ENCODE measurements around the gene CDH11.

CDH11 gene

DNA sequence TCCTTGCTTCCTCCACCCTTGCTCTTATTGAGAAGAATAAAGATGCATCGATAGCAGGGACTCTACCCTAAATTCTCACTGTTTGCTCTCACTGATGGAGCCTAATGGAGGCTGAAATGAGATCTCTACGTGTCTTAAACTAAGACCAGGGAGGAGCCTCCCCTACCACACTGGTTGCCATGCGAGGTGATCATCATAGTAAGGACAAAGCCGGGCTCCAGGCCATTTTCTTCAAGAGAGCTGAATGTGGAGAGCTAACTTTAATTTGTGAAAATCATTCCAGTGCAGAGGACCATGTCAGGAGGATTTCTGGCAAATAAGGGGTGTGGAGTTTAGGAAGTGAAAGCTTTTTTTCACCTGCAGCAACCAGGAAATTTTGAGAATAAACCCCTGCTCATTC is 5.6 kb downstream of the CDH11 start:
- DNase-seq = no peak

DNA sequence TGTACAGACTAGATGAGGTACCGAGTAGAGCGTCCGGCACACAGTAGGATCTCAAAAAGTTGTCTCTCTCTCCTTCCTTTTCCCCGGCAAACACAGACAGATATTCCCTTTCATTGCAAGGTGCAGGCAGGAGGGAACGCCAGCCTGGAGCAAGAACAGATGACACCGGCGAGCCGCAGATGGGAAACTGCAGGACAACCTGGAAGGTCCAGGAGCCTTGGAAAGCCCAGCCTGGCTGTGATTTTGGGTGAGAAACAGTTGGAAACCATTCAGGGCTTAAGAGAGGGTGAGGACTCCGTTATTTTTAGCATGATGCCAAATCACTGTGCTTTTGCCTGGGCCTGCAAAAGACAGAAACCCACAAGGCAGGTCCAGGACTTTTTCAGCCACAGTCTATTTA is 7.3 kb downstream of the CDH11 start:
- DNase-seq = no peak

DNA sequence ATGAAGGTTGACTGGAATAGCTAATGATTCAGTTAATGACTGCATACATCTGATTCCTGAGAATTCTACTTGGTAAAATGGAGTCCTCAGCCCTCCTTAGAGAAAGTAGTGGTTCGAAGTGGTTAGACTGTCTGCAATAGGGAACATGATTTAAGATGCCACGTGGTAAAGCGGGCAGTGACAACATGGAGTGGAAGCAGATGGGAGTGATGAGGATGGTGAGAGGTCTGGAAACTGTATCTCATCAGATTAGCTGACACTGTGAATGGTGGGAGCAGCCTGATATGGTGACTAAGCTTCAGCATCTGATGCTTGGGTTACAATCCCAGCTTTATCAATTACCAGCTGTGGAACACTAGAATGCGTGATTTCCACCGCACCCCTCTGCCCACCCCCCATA is 8.4 kb downstream of the CDH11 start:
- no peak for DNase-seq

DNA sequence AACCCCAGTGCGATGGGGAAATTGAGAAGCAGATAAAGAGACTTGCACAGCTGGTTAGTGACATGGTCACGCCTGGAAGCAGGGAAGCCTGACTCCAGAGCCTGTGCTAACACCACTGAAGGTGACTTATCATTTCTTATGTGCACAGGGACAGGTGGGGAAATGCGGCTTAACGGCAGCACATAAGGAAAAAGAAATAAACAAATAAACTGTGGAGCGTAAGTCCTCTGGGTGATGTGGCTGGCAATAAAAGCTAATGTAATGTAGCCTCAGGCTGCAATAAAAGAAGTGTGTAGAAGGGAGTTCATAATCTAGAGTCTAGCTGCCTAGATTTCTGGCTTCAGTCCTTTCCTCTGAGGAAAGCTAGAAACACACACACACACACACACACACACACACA is 10.6 kb downstream of the CDH11 start:
- no peak for DNase-seq

DNA sequence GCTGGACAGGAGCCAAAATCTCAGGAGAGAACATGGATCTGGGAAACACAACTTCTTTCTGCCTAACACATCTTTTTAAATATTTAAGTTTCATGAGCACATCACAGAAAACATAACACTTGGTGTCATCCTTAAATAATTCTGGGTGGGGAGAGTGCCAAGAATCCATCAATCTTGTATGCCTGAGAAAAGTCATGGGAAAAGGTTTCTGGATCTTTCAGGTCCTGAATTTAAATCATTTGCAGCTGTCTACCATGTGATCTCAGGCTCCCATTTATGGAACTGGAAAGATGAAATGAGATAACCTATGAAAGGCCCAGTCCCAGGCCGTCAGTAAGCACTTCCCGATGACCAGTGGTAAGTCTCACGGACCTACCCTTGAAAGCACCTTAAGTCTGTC is 15.1 kb downstream of the CDH11 start:
- DNase-seq = no peak

DNA sequence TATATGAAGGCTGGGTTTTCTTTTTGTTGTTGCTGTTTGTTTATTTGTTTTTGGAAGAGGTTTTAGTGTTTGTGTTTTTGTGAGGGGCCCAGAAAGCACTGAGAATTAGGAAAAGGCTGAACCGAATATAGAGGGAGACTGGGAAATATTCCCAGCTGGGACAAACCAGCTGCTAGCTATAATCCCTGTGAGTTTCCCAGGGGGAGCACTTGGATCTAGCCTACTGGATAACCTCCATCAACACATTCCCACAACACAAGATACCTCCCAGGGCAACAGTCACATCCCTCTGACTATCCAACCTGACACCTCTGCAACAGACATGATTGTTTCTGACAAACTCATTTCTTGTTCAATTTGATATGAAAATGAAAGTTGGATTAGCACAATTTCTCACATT is 16.7 kb downstream of the CDH11 start:
- DNase-seq = no peak

DNA sequence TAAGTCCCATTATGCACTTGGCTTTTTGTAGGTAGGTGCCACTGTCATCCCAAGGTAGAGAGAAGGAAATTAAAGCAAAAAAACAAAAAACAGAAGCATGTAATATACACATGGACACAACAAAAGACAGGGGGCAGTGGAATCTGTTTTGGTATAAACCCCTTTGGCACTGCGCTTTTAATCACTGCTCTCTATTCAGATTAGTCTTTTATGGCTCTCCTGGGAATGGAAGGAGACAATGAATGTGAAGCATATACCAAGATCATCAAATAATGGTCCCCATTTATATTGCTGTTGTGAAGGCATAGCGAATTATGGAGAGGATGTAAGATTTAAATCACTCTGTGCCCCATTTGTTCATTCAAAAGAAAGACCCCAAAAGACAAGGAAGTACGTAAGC is 17.4 kb downstream of the CDH11 start:
- DNase-seq = no peak

DNA sequence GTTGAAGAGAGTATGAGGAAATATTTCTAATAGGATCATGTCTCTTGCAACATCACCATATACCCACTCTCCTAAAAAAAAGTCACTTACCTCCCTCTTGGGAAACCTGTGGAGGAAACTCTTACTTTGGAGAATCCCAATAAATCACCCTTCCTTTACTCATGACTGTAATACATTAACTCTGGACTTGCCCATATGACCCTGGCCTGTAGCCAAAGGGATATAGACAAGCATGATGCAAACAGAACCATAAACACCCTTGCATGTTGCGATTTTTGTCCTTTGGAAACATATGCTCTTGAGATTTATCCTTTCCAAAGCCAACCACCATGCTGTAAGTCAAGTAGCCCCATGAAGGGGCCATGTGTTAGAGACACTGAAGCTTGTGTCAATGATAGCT is 19.5 kb downstream of the CDH11 start:
- DNase-seq = no peak

DNA sequence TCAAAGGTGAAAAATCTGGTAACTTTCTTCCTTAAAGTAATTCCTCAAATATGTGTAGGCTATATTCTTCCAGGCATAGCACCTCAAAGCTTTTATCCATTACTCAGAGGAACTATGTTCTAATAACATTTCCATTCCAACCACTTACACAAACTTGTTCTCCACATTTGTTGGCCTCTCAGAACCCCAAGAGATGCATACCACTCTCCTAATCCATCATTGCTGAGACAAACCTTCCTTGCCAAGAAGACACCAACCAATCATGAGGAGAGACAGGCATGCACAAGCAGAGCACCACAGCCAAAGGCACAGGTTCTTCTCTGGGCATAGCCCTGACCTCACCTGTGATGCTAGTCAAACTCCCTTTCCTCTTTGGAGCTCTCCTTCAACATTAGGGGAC is 20.9 kb downstream of the CDH11 start:
- DNase-seq = no peak

DNA sequence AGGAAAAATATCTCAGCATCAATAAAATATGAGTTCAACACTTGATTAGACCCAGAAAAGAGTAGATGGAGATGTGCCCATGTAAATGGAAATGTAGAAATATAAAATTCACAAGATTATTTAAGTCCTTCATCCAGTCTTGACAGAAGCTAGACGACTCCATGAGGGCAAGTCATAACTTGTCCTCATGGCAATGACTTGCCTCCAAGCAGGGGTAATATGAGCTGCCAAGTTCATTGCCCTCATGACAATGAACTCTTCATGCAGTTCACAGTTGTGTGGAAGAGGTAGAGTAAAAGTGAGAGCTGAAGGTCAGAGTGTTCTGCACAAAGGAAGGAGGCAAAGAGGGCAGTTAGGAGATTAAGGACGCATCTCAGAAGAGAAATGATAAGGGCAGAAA is 22.3 kb downstream of the CDH11 start:
- DNase-seq = no peak

DNA sequence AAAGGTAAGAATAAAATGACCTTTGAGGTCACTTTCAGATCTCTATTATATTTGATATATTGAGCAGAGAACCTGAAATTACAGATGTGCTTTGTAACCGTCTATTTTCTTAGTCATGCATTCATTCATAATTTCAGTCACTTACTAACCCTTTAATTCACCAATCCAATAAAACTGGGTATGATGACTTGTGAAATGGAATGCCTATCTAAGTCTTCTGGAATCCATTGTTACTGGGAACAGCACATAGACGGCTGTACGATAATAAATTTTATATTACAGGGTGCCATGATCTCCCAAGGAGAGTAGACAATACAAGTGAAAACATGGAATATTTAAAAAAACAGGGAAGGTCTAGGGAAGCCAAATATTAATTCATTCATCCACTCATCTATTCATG is 22.9 kb downstream of the CDH11 start:
- no peak for DNase-seq

DNA sequence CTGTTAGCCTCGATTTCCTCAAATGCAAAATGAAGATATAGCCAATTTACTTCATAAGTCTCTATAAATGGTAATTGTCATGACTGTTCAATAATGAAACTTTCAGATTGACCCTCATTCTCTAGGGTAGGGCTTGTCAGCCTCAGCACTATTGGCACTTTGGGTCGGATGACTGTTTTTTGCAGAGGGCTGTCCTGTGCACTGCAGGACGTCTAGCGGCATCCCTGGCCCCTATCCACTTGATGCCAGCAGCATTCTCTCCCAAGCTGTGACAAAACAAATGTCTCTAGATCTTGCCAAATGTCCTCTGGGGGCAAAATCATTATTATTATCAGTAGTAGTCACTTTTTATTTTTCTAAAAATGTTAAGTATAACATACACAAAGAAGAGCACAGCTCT is 24.6 kb downstream of the CDH11 start:
- no peak for DNase-seq

DNA sequence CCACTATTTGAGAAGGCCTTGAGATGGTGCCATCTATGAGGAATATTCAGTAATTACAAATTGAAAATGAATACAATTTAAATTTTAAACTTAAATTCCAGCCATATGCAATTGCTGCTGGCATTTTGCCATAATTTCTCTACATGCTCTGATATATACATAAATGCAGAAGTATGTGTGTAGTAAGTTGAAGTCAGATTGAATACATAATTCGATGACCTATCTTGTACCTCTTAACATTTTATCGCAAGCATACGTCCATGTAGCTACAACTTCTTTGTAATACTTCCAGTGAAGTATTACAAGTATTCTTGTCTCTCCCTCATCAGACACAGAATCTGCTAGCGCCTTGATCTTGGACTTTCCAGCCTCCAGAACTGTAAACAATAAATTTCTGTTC is 26.0 kb downstream of the CDH11 start:
- no peak for DNase-seq

DNA sequence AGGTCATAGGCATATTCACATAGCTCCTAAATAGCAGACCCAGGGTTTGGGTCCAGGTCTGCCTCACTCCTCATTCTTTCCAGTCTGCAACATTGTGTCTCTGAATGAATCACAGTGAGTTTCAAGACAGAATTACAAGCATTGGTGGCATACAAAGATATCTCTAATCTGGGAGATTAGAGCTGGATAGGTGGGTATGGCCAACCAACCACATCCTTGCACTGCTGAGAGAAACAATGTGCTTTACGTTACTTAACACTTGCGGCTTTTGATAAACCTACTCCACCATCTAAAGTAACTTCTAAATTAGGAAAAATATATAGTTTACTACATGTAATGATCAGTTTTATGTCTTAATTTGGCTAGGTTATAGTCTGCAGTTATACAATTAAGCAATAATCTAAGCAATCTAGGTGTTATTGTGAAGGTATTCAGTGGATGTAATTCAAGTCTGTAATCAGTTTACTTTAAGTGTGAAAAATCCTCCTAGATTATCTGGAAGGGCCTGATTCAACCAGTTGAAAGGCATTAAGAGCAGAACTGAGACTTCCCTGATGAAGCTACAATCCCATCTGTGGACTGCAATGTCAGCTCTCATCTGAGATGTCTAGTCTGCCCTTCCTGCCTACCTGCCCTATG is 26.7 kb downstream of the CDH11 start:
- DNase-seq = no peak

DNA sequence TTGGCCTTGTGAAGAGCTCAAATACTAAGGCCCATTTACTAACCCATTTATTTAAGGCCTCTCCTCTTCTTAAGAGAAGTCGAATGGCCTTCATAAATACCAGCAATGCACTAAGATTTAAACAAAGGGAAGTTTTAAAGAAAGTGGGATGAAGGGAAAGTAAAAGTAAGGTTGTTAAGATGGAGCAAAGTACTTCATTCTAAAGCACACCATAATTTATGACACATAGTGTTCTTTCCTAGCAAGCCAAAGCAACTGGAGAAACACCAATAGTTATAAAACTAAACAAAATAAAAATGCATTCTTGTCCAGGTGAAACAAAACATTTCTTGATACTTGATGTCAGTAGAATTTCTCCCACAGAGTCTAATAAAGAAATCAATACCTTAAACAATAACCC is 27.9 kb downstream of the CDH11 start:
- DNase-seq = no peak

DNA sequence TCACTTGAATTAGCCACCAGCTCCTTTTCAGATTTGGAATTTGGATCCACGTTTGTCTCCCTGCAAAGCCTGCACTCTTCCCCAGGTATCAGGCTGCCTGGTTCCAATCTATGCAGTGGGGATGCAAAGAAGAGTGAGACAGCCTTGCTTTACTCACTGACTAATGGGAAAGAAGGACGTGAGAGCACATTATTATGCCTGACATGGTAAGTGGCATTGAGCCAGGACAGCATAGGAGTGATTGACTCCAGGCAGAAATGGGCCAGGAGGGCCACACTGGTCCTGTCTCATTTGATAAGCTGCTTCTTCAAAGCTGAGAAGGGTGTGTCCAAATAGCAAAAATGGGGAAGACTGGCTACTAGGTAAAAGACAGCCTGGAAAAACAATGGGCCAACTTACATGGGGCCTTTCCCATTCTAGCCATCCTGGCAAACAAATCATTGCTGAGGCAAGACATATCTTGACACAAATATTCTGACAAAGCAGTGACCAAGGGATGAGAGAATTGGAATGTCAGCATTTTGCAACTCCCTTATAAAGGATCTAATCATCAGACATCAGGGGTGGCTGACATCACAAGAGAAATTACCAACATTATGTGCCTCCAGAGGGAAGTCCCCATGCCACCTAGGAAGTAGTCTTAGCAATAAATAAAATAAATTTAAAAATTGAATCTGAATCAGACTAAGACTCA is 38.6 kb downstream of the CDH11 start:
- no peak for DNase-seq

DNA sequence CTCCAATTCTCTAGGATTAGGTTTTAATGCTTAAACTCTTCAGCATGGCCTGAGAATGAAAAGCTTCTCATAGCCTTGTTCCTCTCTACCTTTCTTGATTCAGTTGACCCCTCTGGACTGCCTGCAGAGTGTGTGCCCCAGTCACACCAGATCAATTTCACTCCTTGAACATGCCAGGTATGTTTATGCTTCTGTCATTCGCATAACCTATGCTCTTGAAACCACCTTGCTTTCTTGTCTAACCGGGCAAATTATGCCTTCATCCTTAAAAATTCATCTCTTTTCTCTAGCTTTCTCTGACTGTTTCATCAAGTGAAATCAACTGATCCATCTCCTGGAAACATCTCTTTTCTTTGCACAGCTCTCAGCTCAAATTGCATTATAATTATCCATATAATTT is 42.3 kb downstream of the CDH11 start:
- no peak for DNase-seq

DNA sequence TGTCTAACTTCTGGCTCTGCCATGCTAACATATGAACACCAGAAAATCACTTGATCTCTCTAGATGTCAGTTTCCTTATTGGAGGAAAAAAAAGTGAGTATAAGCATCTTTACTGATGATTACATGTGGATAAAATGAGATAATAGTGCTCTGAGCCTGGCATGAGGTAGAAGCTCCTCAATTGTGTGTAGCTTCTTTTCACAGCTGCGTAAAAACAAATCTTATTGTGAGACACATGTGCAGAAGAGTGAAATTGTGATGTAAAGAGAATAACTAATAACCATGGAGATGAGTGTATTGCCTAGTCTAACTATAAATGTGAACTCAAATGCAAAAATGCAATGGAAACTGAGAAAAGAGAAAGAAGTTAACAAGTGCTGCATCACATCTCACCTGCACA is 44.7 kb downstream of the CDH11 start:
- no peak for DNase-seq

DNA sequence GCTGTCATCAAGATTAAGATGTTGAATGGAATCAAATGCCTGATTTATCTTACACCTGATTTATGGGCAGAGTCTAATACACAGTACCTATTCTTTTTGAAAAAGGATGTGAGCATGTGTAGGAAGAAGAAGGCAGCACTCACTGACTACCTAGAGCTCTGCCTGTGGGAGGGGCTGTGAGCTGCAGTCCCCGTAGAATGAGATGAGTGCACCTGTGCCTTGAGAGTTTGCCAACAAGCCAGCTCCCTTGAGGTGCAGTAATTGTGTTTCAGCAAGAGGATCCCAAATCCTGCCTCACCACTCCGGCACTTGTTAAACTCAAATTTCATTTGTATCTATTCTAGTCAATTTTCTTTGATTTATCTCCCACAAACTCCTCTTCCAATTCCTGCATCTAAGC is 46.0 kb downstream of the CDH11 start:
- DNase-seq = no peak

DNA sequence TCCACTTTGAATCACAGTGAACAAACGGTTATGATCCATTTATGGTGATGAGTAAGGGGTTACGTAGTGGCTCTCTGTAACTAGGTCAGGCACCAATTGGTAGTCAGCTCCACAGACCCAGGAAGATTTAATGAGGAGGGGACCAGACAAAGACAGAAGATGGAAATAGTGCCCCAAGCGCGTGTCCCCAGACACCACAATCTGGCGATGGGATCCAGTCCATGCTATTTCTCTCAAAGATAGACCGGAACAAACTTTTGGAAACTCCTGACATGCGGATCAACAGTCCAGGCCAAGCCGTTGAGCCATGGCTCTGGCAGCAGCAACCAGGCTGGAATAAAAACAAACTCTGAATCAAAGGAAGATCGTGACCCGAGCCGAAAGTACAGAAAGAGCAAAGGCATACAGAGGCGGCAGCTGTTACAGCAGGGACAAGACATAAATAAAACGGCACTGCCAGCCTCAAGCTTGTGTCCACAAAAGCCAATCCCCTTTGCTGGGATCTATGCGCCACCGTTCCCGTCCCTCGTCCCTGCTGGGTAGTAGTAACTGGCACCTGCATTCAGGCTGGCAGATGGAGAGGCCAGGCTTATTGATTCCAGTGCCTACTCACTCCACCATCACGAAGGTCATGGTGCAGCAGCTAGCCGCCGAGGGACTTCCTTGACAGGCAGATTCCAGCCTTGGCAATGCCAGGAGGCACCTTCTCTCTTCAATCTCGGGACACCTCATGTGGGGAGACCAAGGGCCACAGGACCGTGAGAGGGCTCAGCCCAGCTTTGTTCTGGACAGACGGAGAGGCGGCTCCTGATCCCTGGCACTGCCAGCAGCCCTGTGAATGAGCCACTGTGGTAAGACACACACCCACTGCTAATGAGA is 50.2 kb downstream of the CDH11 start:
- no peak for DNase-seq

DNA sequence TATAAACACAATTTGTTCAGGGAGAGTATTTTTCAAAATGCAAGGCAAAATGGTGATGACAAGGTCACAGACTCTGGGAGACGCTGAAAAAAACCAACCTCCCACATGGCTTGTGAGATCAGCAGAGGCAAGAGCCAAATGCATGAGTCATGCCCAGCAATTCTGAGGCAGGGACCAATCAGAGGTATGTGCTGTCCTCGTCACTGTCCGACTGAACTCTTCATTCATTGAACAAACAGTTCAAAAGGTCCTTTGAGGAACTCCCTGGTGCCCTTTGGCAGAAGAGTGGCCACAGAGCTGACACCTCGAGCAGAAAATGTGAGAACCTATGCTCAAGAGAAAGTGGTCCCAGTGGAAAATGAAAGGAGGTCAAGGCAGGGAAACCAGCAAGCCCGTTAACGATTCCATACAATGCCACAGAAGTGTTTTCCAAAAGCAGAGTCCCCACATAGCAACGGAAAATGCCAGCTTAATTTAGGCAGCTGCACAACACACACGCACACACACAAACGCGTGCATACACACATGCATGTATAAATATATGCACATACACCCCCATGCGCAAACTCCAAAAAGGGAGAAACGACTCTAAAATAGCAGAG is 50.9 kb downstream of the CDH11 start:
- DNase-seq = no peak

DNA sequence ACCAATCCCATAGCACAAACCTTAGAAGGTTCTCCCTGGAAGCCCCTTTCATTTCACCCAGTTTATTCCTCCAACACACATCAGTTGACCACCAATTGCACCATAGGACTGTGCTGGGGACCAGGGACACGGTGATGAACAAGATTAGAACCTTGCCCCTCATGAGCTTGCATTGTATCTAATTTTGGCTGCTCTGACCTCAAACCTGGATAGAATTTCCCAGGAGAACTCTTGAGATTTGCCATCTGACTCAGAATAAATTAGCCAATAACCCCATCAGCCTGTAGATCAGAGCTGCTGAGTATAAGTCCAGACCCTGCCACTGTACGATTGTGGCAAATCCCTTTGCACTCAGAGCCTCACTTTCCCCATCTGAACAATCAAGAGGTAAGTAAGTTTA is 52.1 kb downstream of the CDH11 start:
- DNase-seq = no peak

DNA sequence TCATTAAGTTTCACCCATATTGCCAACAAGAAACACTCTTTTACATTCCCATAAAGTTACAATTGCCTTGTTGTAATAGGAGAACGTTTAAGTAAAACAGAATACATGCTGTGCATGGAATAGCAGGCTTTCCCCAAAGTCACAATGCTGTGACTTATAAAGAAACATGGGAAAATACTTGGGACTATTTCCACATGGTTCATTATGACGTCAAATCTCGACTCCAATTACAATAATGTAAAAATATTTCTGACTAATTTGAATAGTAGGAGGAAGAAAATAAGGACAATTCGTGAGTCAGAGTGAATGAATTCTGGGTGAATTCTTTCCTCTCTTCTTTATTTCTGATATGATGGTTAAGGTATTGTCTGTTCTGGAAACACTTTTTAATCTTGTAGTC is 52.8 kb downstream of the CDH11 start:
- no peak for DNase-seq

All from stimulated activated CD4-positive, alpha-beta T cell treated with anti-CD3 and anti-CD28 coated beads, Interleukin-4, amount 100 ng/mL, for 24 hours (primary cell).